GM12873 (cell line): ENCODE measurements around the gene PSPC1.

Source experiments
- CTCF ChIP-seq: IDR thresholded peaks from 2 replicates; pipeline ENCODE4 v1.5.1; 2012; ENCODE audit warnings: low read depth, mild to moderate bottlenecking, moderate library complexity, low read length, control low read depth; ENCODE audit not compliant: insufficient read depth; ENCODE audit errors: missing control alignments

The PSPC1 gene

DNA sequence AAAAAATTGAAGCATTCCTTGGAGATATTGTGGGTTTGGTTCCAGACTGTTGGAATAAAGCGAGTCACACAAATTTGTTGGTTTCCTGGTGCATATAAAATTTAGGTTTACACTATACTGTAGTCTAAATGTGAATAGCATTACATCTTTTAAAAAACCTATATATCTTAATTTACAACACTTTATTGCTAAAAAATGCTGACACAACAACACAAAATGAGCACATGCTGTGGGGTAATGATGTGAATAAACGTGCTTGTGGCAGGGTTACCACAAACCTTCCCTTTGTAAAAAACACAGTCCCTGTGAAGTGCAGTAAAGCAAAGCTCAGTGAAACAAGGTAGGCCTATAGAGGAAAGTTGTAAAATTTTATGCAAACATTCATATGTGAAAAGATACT is 121.6 kb downstream of the PSPC1 start:
- no peak for TF ChIP-seq CTCF

DNA sequence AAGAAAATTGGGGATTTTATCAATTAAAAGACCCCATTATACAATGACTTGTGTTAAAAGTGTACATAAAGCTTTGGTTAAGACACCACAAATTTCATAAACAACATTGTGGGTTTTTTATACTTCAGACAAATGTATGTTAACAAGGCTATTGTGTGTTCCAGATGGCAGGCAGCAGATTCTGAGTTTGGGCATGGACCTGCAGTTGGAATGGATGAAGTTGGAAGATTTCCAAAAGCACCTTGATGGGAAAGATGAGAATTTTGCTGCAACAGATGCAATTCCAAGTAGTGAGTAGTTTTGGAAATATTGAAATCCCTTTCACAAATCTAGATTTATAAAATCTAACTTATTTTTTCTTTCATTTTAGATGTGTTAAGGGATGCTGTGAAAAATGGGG is 123.9 kb downstream of the PSPC1 start:
- TF ChIP-seq CTCF: no peak

DNA sequence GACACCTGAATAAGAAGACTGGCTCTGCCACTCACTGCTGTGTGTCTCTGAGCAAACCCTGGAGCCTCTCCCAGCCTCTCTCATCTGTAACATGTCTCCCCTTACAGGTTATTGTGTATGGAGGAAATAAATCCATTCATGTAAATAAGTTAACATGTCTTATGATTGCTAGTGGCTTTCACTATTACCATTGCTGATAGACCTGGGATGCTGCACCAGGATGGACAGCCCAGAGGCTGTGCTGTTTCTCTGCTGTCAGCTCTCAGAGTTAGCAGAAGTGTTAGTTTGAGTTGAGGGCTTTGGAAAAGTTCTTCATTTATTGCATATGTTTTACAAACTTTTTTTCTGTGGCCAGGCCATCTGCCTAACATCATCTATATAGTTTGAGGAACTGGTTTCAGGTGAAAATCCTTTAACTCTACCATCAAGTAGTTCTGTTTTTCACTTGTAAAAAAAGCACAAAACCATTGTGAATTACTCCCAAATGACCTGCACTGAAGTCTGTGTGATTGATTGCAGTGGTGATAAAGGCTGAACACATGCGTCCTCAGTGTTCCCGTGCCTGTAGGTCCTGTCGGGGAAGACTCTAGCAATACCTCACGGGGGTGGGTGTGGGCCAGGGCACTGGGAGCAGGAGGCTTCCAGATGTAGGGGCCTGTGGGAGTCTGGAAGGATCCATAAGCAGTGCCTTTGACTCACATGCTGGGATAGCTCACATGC is 124.7 kb downstream of the PSPC1 start:
- TF ChIP-seq CTCF: no peak
